CD4-positive, alpha-beta T cell treated with Interleukin-4 for 4 hours (primary cell): ENCODE data around the gene TCN2.
"Not testable (repeated sequence)": the region's sequence is repeated elsewhere in the genome, so short reads cannot be mapped to it uniquely, and the experiment has no call there.

ENCODE experiments used
- DNase-seq: peaks from one replicate; pipeline ENCODE4 v3.0.0-alpha.2; 2020

TCN2 gene

GRCh38 chr22:30578481-30578880 is 28.5 kb upstream of the TCN2 start:
- no peak for DNase-seq

GRCh38 chr22:30580896-30581295 is 26.1 kb upstream of the TCN2 start:
- no peak for DNase-seq

DNA sequence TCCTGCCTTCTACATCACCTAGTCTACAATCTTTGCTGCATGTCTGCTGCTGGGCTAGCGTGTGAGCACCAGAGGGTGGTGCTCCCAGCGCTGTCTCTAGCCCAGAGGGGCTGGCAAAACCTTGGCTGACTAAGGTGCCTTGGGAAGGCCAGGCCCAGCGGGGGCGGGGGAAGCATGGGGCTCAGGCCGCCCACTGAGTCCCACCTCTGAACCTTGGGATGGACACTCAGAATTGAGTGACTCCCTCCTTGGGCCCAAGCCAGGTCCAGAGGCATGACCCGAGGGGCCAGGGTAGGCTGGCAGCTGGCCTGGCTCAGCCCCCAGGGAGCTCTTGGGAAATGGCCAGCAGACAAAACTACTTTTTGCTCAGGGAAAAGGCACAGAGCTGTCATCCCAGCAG is 24.9 kb upstream of the TCN2 start:
- no peak for DNase-seq

DNA sequence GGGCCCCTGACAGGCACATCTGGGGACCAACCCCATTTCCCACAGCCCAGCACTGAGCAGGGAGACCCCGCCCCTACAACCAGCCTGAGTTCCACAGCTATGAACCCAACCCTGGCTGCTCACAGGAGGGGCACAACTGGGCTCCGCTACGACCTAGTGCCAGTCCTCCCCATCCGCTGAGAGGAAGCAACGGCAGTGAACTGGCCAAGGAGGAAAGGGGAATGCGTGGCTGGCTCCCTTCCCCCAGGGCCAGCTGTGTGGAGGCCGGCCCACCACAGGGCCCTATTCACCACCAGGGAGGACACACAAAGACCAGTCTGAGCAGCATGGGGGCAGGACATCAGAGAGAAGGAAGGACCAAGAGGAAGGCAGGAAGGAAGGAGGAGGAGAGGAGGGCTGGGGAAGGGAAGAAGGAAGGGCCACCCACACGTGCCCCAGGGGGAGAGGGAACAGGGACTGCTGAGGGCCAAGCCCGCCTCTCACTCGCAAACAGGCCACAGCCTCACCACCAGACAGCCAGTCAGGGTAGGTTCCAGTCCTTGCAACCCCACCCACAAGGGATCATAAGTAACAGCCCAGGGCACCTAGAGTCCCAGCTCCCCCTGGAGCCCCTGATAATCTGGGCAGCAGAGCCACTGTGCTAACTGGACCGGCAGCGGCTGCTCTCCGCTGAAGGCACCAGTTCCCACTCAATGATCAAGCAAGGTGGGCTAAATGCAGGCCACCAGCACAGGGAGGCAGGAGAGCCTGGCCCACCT is 24.0 kb upstream of the TCN2 start:
- no peak for DNase-seq

GRCh38 chr22:30584441-30584840 is 22.5 kb upstream of the TCN2 start:
- no peak for DNase-seq

- no peak for DNase-seq
Measured at GRCh38 chr22:30586414-30586813, 20.6 kb upstream of the TCN2 start.

GRCh38 chr22:30591191-30591587 is 15.8 kb upstream of the TCN2 start:
- DNase-seq, result no peak

GRCh38 chr22:30591588-30592359 is 15.2 kb upstream of the TCN2 start, which contains the start of gene PES1:
PES1 (minus strand) TSS chr22:30591910; CDS start chr22:30591833, 77 bp downstream.
- peak; percentile 98 for DNase-seq

DNA sequence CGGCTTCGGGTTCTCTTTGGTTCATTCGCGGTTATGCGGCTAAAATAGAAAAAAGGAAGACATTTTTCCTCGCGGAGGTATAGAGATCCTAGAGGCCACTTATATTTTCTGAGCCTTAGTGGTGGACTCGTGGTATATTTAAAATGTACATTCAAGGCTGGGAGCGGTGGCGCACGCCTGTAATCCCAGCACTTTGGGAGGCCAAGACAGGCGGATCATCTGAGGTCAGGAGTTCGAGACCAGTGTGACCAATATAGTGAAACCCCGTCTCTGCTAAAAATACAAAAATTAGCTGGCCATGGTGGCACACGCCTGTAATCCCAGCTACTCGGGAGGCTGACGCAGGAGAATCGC is 14.6 kb upstream of the TCN2 start:
- not testable (repeated sequence) for DNase-seq

DNA sequence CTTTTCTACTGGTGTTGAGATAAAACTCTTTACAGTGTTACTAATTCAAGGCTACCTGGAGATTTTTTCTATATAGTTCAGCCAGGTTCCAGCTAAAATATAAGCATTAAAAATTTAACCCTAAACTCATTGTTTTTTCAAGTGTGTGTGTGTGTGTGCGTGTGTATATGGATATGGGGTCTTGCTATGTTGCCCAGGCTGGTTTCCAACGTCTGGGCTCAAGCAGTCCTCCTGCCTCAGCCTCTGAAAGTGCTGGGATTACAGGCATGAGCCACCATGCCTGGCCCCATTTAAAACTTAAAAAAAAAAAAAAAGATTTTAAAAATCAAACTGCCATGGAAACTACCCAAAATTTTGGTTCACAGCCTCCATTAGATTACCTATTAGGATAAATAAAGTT is 10.8 kb upstream of the TCN2 start:
- DNase-seq, result no peak

- DNase-seq, result no peak
Measured at GRCh38 chr22:30596886-30597285, 10.1 kb upstream of the TCN2 start.

GRCh38 chr22:30598986-30599385 is 8.0 kb upstream of the TCN2 start:
- no peak for DNase-seq

GRCh38 chr22:30600921-30601320 is 6.1 kb upstream of the TCN2 start:
- DNase-seq, result no peak

GRCh38 chr22:30601464-30601863 is 5.5 kb upstream of the TCN2 start:
- DNase-seq, result no peak

DNA sequence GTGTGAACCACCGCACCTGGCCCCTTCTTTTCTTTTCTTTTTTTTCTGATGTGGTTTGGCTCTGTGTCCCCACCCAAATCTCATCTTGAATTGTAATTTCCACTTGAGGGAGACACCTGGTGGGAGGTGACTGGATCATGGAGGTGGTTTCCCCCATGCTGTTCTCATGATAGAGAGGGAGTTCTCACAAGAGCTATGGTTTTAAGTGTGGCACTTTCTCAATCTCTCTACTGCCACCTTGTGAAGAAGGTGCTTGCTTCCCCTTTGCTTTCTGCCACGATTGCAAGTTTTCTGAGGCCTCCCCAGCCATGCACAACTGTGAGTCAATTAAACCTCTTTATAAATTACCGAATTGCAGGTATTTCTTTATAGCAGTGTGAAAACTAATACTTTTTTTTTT is 4.9 kb upstream of the TCN2 start:
- peak; percentile 27 for DNase-seq

GRCh38 chr22:30603801-30604200 is 3.2 kb upstream of the TCN2 start:
- DNase-seq, result no peak

GRCh38 chr22:30604723-30605122 is 2.3 kb upstream of the TCN2 start:
- DNase-seq, result no peak

DNA sequence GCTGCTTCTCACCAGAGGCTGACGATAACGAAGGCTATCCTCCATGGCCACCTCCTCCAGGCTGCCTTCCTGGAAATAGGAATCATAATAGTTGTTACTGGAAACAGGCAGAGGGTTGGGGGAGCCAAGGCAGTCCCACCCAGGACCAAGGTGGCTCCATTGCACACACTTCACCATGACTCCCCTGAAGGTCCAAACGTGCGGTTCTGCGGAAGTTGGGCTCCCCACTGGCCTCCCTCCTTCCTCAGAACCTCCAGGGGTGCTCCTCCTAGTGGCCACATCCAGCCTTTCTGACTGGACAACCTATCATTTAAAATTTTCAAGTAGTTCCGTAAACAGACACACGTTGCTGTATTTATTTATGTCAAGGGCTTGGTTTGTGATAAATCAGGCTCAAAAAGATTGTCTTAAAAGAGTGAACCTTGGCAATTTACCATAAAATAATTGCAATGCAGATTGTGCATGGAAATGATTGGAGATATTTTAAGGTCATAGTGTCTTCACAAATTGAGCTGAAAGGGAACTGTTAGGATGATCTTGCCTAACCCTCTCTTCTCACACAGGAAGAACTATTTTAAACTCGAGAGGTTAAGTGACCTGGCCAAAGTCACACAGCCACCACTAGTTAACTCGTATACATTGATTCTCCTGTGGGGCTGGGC is 1.4 kb upstream of the TCN2 start:
- DNase-seq, result peak; percentile 38

DNA sequence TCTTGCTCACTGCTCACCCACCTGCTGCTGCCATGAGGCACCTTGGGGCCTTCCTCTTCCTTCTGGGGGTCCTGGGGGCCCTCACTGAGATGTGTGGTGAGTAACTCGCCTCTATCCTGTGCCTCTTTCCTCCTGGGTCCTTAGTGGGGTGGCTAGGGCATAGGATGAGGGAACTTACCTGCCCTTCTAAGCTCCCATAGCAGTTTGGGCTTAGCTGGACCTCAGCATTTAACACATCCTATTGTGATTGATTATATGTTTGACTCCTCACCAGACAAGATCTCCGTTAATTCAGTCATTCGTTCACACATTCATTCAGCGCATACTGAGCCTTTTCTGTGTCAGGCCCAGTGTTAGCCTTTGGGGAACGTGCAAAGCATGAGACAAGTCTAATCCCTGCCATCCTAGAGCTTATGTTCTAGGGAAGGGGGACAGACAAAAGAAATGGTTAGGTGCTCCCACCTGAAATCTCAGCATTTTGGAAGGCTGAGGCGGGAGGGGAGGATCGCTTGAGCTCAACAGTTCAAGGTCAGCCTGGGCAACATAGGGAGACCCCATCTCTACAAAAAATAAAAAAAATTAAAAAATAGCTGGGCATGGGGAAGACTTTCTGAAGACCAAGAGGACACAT is 441 bp downstream of the TCN2 start:
- DNase-seq, result no peak

GRCh38 chr22:30607939-30608338 is 965 bp downstream of the TCN2 start:
- no peak for DNase-seq

GRCh38 chr22:30609260-30610185 is 2.5 kb downstream of the TCN2 start:
- DNase-seq, result peak; percentile 16

GRCh38 chr22:30610299-30610698 is 3.3 kb downstream of the TCN2 start:
- no peak for DNase-seq
